Daoy (cell line): ENCODE results near the gene CHST14. TPM values are rescaled to one million over a fixed set of nuclear protein-coding genes. Genes with fewer than 3 reads are reported as not detected.
"Not testable (repeated sequence)": the region's sequence is repeated elsewhere in the genome, so short reads cannot be mapped to it uniquely, and the experiment has no call there.

Experiments used
- DNase-seq: peaks from one replicate; pipeline ENCODE4 v3.0.0-alpha.2; 2015; ENCODE audit warnings: low read depth
- total RNA-seq: library from RNA; depleted of rRNA; stranded (reverse); fragments of >200 nt; shearing (Covaris generic); gene quantifications from 2 replicates; pipeline ENCODE4 v1.2.3, GENCODE V29; 2014

Gene CHST14
- total RNA-seq, 1 experiment from 2014 or later: 16.6 TPM

GRCh38 chr15:40440743-40441564 lies 29.8 kb upstream of the CHST14 start, which contains the start of gene BAHD1:
Gene BAHD1, plus strand, starts transcription at chr15:40440953. Its CDS starts 17,512 bp downstream, at chr15:40458465.
- peak; percentile 98 for DNase-seq

GRCh38 chr15:40441565-40442531 lies 28.9 kb upstream of the CHST14 start:
- peak; percentile 17 for DNase-seq

GRCh38 chr15:40443255-40443654 lies 27.5 kb upstream of the CHST14 start:
- no peak for DNase-seq

- peak; percentile 17 for DNase-seq
Measured at GRCh38 chr15:40443846-40444245, 26.9 kb upstream of the CHST14 start.

GRCh38 chr15:40444736-40445135 lies 26.0 kb upstream of the CHST14 start:
- DNase-seq: no peak

GRCh38 chr15:40445421-40445922 lies 25.3 kb upstream of the CHST14 start:
- peak; percentile 37 for DNase-seq

- no peak for DNase-seq
Measured at GRCh38 chr15:40446144-40446543, 24.6 kb upstream of the CHST14 start.

- DNase-seq: no peak
Measured at GRCh38 chr15:40448354-40448753, 22.4 kb upstream of the CHST14 start.

GRCh38 chr15:40449275-40449674 lies 21.5 kb upstream of the CHST14 start:
- DNase-seq: peak; percentile 43

- DNase-seq: no peak
Measured at GRCh38 chr15:40450047-40450446, 20.7 kb upstream of the CHST14 start.

- DNase-seq: no peak
Measured at GRCh38 chr15:40451527-40452158, 19.1 kb upstream of the CHST14 start.

GRCh38 chr15:40452296-40453090 lies 18.3 kb upstream of the CHST14 start:
- no peak for DNase-seq

GRCh38 chr15:40453941-40454340 lies 16.8 kb upstream of the CHST14 start:
- not testable (repeated sequence) for DNase-seq

- peak; percentile 35 for DNase-seq
Measured at GRCh38 chr15:40454904-40455391, 15.8 kb upstream of the CHST14 start.

- DNase-seq: no peak
Measured at GRCh38 chr15:40456299-40456712, 14.5 kb upstream of the CHST14 start.

GRCh38 chr15:40456738-40457137 lies 14.0 kb upstream of the CHST14 start:
- no peak for DNase-seq

- DNase-seq: no peak
Measured at GRCh38 chr15:40458495-40459371, 12.1 kb upstream of the CHST14 start.

- DNase-seq: no peak
Measured at GRCh38 chr15:40459391-40460015, 11.3 kb upstream of the CHST14 start.

GRCh38 chr15:40460404-40460803 lies 10.4 kb upstream of the CHST14 start:
- DNase-seq: no peak
